COLO668 (cell line): ENCODE results near the gene CPNE5.

ENCODE experiments used
- DNase-seq: peaks from one replicate; lab custom pipeline; 2025; ENCODE audit not compliant: unreplicated experiment; lab: John Stamatoyannopoulos, UW

Gene CPNE5

DNA sequence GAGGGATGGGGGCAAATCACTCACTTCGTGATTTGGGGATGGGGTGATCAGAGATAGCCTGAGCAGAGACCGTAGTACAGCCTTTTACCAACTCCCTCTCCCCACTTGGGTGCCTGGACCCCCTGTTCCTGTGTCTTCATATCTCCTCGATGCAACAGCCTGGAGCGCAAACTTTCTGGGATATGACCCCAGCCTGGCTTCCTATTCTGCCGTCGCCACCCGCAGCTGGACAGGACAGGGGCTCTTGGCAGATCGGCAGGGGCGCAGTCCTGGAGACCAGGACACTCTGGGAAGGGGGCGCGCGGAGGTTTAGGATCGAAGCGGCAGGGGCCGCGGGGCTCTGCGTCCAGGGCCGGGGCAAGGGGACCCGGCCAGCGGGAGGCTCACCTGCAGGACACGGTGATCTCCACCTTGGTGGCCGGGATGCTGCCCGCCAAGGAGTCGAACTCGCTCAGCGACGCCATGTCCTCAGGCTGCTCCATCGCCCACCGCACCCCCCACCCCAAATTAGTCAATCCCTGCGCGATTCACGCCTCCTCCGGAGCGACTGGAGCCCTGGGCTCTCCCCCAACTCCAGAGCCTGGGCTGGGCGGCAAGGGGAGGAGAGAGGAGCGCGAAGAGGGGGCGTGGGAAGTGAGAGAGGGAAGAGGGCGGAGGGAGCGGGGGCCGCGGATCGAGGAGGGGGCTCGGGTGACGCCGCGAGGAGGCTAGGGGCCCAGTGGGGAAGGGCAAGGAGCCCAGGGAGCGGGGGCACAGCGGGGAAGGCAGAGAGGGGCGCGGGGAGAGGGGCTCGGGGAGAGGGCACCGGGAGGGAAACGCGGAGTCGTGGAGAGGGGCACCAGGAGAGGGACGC, at the start of gene CPNE5:
TSS of gene CPNE5 (minus strand) at position 549 of the 853 bp plus-strand sequence. CDS start at position 482, 67 bp downstream.
- DNase-seq, result no peak

DNA sequence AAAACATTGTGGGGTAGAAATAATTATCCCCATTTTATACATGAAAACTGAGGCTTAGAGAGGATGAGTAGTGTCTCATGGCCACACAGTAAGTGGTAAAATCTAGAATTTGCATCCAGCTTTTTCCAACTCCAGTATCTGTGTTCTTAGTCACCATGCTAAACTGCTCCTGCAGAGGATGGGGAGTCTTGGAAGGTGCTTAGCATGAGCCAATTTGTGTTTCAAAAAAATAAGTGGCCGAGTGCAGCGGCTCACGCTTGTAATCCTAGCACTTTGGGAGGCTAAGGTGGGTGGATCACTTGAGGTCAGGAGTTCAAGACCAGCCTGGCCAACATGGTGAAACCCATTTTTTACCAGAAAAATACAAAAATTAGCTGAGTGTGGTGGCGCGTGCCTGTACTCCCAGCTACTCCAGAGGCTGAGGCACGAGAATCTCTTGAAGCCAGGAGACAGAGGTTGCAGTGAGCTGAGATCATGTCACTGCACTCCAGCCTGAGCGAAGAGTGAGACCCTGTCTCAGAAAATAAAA, 48.9 kb upstream of the CPNE5 start:
- no peak for DNase-seq

DNA sequence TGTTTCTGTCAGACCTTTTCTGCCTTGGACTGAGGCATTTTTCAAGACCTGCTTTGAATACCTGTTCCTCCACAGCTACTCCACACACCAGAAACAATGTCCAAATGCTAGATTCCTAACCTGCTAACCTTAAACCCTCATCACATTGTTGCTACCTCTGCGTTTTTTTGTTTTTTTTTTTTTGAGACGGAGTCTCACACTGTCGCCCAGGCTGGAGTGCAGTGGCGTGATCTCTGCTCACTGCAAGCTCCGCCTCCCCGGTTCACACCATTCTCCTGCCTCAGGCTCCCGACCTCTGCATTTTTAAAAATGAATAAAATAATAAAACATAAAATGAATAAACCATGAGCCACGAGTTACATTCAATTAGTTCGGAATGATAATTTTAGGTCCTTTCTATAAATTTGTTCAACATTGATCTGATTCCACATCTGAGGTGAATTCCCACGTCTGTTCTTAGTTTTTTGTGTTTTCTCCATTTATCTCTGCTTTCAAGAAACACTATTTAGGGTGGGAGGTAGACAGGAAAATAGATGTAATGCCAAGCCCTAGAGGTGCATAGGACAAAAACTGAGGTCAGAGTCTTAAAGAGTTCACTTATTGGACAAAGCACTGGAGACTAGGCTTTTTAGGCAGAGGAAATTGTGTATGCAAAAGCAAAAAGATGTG, 47.8 kb upstream of the CPNE5 start:
- no peak for DNase-seq

DNA sequence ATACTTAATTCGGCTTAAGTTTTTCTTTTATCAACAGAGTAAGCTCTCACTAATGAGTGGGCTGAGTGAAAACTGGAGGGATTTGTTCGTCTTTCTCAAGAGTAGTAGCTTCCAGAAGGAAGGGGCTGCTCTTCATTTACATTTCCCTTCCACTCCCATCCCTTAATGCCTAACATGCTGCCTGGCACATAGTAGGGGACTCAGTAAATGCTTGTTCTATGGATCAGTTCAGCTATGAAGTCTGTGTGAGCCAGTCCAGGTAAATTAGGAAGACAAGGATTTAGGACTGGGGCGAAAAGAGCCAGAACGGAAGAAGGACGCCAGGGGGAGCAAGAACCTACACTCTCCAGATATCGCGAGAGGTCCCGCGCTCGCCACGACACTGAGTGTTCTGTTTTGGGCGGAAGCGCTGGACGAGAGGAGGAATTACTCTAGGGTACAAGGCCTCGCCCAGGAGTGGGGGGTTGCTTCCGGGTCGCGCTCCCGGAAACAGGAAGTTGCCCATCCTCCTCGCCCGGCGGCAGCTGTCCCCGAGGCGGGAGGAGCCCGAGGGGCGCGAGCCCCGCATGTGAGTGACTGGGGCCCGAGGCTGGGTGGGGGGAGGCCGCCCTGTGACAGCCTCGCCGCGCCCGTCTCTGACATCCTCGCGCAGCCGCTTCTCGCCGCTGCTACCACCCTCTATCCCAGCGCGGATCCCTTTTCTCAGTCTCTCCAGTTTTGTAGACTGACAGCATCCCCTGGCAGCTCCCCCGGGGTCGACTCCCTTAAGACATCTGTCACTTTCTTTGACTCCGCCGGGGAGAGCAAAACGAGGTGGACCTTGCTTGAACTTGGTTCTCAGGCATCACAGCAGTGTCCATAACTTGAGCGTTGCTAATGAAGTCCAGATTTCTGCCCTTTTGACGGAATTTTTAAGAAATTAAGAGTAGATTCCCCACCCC, 46.5 kb upstream of the CPNE5 start, which contains the start of gene C6orf89:
TSS of gene C6orf89 (plus strand) at position 492 of the 941 bp plus-strand sequence. CDS start 13,493 bp downstream, outside the sequence.
- peak; percentile 93 for DNase-seq

DNA sequence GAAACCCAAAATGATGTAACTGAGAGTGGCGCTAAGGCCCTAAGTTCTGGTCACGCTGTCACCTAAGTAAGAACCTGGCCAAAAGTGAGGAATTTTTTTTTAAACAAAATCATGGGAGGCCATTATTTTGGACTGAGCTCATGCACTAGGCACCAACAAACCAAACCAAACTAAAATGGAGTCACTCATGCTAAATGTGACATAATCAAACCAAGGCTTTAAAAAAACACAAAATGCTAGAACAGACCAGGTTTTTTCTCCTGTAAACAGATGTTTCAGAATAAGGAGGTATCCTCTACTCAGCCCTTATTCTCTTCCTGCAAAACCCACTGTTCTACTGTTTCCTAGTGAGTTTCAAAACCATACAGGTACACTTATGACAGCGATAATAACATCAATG, 45.4 kb upstream of the CPNE5 start:
- DNase-seq, result no peak

DNA sequence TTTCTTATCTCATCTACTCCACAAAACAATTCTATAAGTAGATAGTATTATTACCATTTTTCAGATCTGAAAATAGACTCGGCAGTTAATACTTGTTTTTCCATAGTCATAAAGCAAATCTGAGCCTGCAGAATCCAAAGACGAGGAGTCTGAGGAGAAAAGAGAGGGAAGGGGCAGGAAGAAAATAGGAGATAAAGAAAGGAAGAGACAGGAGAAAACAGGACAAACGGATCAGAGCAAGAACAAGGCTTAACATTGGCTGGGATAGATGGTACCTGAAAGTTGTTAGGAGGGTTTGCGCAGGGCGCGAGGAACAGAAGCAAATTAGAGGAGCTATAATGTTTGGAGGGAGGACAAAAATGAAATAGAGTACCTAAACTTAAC, 36.0 kb upstream of the CPNE5 start:
- DNase-seq, result no peak

DNA sequence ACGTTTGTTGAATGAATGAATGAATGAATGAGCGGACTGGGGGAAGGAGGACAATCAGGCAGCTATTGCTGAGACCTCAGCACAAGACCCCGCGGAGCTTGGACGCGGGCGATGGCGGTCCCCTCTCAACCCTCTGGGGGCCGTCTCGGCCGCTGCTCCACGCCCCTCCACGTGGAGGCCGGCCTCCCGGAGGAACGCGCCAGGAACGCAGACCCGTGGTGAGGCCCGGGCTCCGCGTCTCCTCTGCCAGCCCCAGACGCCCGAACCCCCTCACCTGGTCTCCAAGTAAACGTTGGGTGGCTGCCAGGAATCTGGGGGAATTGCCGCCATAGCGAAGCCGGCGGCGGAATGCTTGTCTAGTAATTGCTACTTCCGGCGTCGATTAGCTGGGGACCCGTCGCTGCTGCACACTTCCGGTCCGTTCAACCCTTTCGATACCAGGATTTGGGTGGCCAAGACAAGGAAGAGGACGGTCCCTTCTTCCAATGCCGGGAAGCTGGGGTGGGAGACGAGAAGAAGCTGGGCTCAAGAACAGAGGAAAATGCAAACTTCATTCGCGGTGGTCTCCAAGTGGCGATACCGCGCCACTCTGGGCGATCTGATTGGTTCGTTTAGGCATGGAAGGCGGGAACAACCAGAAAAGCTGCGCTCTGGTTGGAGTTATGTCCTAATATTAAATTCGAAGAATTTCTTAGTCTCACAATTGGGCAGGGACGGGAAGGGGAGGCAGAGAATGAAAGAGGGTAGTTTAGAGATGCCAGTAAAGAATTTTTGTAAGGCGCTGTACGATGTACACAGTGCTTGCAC, 35.4 kb upstream of the CPNE5 start, which contains the start of gene PPIL1:
TSS of gene PPIL1 (minus strand) at position 361 of the 807 bp plus-strand sequence. CDS start at position 330, 31 bp downstream.
- peak; percentile 83 for DNase-seq

DNA sequence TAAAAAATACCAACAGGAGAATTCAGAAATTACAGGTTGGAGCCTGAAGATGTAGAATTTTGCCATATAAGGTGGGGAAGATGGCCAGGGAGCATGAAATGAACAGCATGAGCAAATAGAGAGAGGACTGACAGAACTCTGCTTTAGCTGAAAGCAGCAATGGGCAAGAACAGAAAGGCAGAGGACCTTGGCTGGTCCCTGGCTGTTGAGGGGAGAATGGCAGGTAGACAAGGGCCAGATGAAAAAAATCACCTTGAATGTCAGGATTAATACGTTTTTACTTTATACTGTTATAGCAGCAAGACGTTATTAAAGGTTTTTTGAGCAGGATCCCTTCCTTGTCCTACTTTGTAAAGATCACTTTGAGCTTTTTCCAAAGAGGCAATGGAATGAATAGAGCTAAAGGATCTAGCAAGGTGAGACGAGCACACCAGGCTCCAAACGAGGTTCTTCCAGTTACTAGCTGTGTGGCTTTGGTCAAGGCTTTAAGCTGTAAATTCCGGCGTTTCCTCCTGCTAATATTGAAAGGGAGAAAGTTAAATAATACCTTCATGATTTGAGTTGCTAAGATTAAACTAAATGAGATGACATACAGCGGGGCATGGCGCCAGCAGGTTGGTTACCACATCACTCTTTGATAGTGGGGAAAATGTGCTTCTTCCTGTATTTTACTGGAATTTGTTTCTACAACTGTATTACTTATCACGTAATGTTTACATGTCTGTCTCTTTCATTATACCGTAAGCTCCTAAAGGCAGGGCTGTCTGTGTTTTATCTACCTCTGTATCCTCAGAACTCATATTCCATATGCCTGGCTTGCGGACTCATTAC, 34.6 kb upstream of the CPNE5 start:
- peak; percentile 7 for DNase-seq

DNA sequence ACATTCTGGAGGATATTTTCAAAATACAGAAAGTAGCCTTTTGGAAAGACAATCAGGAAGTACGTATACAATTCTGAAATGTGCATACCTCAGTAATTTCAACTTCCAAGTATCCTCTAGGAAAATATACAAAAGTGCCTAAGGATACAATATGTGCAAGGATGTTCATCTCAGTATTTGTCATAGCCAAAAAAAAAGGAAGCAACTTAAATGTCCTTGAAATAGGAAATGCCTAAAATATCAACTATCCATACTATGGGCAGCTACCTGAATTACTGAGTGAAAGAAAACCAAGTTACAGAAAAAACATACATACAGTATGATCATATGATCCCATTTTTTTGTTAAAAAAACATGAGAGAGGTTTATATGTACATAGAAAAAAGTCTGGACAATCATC, 33.9 kb upstream of the CPNE5 start:
- DNase-seq, result no peak

DNA sequence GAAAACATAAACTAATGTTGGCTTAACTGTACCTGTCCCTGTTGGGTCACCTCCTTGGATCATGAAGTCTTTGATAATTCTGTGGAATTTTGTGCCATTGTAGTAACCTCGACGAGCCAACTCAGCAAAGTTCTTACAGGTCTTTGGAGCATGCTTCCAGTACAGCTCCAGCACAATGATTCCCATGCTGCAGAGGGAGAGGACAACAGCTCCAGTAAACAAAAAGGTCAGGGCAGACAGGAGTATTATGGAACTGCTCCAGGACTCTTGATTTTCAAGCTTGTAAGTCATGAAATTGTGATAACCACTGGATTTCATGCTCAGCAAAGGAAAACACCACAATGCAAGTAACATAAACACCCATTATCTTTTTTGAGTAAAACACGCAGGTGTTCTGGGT, 32.4 kb upstream of the CPNE5 start:
- no peak for DNase-seq

DNA sequence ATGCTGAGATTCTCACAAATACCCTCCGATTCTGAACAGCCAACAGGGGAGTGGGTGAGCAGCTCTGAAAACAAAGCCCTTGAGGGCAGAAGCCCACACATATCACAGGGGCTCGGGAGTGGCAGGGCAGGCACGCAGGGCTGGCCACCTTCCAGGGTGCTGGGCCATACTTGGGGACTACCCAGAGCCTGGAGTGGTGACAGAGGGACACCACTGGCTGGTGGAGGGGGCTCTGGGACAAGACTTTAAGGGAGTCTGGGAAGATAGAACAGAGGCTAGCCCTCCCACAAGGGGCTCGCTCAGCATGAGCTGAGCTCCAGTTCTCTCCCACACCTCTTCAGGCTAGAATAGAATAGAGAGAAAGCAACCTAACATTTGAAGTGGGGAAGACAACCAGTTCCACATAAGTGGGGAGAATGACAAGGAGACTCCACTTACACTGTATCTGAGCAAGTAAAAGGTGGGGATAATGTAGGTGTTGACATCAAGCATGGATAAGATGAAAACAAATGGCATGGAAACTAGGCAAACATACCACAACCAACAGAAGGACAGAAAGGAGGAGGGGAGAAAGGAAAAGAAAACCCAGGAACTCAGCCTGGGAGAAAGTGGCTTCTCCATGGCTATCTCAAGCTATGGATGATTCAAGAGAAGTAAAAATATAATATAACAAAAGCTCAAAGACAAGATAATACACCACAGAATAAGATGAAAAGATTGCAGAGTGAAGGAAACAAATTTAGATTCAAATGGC, 28.4 kb upstream of the CPNE5 start:
- no peak for DNase-seq

DNA sequence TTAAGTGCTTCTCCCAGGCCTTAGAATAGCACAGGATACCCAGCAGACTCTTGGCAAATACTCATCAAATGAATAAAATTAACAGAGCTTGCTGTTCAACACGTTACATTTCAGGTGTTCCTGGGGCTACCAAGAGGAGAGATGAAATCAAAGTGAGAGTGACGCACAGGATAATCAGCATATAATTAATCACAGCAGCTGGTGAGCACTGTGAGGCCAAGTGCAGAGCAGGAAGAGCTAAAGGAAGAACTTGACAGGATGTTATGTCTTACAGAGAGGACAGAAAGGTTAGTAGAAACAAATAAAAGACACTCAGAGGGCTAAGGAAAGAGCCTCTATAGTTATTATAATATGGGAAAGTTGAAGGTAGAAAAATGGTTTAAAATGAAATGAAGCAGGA, 26.6 kb upstream of the CPNE5 start:
- no peak for DNase-seq

DNA sequence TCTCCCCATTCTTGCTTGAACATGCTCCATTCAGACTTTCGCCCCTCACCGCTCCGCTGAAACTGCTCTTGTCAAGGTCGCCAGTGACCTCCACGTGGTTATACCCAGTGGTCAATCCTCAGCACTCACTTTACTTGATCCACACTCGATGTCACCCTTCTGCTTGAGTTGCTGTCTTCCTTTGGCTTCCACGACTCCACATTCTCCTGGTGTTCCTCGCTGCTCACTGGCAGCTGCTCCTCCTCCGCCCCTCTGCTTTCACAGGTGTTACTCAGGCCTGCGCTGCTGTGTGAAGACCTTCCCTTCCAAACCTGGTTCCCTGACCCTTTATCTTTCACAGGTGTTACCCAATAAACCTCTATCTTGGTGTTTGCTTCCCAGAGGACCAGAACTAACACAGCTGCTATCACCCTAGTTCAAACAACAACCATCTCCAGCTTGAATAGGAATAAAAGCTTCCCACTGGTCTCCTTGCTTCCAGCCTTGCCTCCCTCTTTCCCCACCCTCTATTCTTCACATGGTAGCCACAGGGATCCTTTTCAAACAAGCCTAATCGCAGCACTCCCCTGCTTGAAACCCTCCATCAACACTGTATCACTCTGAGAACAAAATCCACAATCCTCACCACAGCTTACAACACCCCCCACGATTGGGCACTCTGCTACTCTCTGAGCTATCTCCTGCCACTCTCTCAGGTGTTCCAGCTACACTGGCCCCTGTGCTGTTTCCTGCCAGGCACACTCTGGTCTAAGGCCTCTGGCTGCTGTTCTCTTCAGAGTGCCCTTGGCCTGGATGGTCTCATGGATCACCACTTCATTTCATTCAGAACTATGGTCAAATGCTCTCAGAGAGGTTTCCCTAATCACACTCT, 24.7 kb upstream of the CPNE5 start:
- DNase-seq, result peak; percentile 22

DNA sequence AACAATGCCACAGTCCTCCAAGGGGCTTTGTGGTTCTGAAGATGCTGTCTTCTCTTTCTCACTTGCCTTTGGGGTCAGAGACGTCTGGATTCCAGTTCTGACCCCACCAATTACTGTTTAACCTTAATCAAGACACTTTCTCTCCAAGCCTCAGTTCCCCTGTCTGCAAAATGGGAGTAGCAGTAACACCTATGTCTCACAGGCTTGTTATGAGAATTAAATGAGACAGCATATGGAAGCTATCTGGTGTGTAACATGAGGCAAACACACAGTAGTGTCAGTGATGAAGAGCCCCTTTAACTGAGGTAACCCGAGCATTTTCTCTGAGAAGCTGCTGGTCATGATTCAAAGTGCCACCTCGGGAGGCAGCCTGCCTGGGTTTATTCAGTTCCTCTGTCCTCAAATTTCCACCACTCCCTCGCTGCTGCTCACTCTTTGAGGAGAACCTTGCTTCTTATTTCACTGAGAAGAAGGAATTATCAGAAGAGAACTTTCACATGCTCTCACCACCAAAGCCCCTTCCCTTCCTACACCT, 23.7 kb upstream of the CPNE5 start:
- no peak for DNase-seq

DNA sequence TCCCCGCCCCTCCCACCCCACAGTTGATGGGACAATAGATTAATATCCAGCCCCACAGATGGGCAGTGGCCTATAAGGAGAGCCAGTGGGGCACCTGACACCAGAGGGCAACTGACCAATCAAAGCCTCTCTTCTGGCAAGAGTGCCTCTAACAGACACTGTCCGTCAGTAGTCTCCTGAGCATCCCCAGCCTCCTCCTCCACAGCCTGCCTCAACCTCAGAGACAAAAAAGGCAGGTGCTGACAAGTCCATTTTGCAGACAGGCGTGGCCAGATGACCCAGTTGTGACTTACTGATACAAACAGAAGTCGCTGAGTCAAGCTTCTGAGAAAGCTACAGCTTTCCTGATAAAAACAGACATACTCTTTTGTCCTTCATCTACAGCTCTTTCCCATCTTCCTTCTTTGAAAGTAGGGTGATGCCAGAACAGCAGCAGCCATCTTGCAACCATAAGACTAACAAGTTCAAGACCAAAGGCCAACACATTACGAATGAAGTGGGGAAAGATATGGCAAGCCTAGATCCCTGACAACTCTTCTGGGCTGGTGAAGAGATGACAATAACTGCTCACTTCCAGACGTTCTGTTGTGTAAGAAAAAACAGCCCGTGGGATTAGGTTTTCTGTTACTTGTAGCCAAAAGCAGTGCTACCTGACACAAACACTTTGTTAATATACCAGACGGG, 23.1 kb upstream of the CPNE5 start:
- no peak for DNase-seq

DNA sequence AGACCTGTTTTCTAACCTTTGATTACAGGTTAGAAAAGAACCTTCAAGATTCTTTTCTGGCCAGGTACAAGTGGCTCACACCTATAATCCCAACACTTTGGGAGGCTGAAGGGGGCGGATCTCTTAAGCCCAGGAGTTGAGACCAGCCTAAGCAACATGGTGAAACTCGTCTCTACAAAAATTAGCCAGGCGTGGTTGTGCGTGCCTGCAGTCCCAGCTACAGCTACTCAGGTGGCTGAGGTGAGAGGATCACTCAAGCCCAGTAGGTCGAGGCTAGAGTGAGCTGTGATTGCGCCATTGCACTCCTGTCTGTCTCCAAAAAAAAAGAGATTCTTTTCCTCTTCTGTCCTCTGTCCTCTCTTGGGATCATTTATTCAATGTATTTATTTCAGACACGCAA, 20.9 kb upstream of the CPNE5 start:
- no peak for DNase-seq
